GM19452 (cell line): ENCODE measurements around the gene GABRG3.
"Not testable (repeated sequence)": the region's sequence is repeated elsewhere in the genome, so short reads cannot be mapped to it uniquely, and the experiment has no call there.

Source experiments
- ATAC-seq: cut with Tn5 transposase; IDR thresholded peaks from one replicate; pipeline ENCODE4 v1.9.1; 2021; ENCODE audit not compliant: unreplicated experiment

GABRG3 gene

DNA sequence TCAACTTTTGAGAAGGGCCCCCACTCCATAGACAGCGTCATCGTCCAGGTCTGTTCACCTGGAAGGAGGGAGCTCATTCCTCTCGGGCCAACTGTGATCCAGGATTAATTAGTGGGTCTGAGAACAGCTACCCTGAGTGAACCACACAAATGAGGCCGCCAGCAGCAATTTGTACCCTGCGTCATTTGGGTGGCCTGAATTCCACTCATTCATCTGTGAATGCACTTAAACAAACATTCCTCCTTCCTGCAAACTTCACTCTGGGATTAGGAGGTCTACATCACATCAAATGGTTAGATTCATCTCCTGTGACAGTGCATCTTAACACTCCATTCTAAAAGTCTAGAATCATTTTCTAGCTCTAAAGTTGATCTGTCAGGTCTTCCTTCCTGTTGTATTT lies 201.8 kb downstream of the GABRG3 start:
- no peak for ATAC-seq

DNA sequence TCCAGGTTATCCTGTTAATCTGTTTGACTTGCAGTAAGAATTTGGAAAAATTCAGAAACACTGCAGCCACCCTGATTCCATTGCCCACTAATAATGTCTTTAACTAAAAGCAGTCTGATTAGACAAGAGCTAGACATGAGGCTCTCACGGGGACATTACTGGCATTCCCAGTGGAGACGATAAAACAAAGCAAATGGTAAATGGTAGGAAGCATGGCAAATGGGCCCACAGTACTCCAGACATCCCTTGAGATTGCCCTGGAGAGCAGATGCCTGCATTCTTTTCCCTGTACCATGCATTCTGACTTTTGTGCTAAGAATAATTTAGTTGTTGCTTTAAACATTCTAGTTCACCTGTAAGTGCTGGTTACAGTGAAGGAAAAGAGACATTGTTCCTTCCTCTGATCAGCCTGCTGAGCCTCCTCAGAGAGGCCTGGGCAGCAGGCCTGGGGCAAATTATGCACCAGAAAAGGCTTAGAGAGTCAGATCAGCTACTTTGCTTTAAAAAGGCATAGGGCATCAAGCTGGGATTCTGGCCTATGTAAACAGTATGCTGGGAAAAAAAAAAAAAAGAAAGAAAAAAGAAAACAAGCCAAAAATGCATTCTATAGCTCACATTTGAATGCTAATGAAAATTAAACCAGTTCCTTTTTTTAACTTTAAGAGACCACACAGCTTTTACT lies 204.6 kb downstream of the GABRG3 start:
- no peak for ATAC-seq

DNA sequence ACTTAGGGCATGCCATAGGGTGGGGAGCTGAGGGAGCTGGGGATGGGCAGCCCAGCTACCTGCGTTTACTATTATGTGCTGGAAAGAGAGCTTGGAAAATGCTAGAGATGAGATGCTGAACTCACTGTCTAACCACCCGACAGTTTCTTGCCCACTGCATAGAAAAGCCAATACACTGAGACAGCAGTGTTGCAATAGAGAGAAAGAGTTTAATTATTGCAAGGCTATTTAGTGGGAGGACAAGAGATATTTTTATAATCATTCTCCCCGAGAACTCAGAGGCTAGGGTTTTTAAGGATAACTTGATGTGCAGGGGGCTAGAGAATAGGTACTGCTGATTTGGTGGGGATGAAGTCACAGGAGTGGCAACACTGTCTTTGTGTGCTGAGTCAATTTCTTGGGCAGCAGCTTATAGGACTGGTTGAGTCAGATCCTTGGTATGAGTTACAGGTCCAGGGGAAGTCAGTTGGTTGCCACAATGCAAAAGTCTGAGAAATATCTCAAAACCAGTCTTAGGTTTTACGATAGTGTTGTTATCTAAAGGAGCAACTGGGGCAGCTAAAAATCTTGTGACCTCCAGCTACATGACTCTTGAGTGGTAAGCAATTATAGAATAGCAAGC lies 205.9 kb downstream of the GABRG3 start:
- ATAC-seq, result no peak

DNA sequence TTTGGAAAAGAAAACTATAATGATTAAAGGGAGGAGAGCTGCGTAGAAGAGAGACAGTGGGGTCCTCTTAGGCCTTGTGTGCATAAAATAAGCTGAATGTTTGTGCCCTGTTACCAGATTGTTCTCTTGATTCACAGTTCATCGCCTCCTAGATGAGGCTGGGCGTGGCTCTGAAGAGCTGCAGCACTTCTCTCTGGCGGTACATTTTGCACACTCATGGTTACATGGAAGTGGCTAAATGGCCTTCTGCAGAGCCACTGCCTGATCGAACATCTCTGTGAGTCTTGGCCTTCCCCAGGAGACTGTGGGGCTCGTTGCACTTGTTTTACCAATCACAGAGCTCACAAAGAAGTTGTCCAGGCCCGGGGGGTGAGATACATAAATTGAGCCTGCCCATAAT lies 208.8 kb downstream of the GABRG3 start:
- no peak for ATAC-seq

DNA sequence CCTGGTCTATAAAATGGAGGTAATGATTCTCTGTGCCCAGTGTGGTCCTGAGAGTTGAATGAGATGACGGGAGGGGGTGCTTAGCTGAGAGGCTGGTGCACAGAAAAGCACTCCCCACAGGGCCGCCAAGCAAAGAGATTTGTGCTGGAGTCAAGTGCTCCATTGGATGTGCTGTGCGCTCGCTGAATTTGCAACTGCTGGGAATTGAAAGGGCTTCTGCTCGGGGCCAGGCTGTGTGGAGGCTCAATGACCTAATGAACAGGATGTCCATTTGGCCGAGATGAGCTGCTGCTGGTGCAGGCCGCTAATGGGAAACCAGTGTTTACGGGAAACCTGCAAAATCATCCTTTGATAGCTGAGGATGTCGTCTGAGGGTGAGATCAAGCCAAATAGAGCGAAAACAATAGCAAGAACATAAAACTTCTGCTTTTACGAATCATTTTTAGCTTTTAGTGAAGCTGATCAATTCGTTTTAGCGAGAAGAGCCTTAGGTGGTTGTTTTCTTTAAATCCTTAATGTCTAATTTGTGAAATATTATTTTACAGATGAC lies 211.7 kb downstream of the GABRG3 start:
- ATAC-seq, result no peak

DNA sequence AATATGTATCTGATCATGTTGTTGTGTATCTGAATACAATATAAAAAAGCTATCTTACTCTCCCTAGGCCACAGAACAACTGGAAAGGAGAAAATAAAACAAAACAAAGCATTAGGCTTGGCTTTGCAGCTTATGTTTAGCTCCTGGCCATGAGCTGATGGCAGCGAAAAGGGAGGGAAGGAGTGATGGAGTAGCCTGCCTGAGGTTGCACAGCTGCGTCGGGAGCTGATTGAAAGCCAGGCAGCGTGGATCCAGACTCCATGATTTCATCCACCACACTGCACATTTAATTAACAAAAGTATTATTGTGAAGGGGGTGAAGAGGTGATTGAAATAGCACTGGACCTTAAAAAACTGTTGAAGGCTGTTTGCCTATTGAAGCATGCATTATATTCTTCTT lies 212.2 kb downstream of the GABRG3 start:
- no peak for ATAC-seq

DNA sequence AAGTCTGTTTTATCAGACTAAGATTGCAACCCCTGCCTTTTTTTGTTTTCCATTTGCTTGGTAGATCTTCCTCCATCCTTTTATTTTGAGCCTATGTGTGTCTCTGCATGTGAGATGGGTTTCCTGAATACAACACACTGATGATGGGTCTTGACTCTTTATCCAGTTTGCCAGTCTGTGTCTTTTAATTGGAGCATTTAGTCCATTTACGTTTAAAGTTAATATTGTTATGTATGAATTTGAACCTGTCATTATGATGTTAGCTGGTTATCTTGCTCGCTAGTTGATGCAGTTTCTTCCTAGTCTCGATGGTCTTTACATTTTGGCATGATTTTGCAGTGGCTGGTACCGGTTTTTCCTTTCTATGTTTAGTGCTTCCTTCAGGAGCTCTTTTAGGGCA lies 220.5 kb downstream of the GABRG3 start:
- not testable (repeated sequence) for ATAC-seq

DNA sequence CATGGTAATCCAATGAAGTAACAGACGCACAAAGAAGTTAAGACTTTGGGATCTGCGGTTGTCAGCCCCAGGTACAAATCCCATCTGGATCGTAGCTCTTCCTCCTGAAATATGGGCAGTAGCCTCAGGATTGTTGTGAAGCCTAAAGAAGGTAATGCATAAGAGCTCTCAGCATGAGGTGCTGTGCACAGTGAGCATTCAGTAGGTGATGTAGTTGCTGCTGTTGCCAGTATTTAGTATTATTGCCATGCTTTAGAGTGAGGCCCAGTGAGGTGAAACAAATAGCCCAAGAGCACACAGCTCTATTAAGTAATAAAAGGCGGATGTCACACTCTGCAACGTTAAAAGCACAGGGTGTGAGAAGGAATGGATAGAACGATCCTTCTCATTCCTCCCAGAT lies 225.7 kb downstream of the GABRG3 start:
- no peak for ATAC-seq

DNA sequence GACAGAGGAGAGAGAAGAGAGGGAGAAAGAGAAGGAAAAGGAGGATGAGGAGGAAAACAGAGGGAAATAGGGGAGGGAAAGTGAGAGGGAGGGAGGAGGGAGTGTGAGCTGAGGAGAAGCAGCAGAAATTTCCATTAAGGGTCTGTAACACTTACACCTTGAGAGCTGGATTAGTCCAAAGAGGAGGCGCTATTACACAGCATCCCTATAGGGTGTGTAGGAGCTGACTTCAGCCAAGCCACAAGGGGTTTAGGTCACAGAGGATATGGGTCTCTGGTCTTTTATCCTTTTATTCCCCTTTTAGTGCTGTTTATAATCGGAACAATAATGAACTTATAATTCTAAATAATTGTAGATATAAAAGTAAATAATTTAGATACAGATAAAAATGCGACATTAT lies 230.4 kb downstream of the GABRG3 start:
- no peak for ATAC-seq

DNA sequence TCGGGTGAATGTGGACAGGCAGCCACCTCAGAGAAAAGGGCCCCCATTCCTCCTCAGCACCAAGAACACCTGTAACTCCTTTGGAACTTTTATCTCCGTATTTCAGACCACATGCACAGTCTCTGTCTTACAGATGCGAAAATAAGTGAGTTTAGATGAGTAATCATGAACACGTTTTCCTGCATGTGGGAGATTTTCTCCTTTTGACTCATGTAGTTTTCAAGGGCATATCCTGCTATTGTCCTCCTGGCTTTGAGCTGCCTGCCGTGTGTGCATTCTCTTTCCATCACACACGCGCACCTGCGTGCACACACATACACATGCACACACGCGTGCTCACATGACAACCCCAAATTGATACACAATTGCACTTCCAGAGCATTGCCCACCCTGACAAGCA lies 239.2 kb downstream of the GABRG3 start:
- ATAC-seq, result no peak

DNA sequence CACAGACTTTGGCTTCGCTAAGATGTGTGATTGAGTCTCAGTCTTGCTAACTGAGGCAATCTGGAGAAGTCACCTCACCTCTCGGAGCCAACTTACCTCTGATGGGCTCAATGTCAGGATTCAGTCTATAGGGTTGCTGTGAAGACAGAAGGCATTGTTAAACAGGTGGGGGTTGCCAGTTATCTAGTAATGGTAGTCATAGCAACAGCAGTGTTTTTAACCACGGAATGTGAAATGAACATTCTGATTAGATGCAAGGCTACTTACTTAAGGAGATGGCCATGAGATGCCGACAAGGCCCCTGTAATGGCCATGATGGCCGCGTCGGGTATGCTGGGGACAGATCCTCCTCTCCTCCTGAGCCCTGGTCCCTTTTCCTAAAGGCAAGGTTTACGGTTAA lies 243.1 kb downstream of the GABRG3 start:
- ATAC-seq, result no peak

DNA sequence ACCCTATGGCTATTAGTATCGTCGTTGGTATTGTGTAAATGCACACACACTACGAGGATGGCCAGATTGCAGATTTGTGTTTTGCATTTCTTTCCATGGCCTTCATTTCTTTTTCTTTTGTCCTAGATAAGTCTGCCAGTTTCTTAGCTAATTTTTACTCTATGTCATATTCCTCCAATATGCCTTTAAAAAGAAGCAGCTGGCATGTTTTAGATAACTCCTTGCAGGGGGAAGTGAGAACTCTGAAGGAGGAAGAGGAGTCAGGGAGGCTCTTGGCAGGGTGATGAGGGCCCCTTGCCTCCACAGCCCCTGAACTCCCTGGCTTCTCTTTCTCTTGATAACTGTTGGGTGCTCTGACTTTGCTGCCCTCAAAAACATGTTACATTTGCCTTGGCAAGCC lies 244.0 kb downstream of the GABRG3 start:
- no peak for ATAC-seq

DNA sequence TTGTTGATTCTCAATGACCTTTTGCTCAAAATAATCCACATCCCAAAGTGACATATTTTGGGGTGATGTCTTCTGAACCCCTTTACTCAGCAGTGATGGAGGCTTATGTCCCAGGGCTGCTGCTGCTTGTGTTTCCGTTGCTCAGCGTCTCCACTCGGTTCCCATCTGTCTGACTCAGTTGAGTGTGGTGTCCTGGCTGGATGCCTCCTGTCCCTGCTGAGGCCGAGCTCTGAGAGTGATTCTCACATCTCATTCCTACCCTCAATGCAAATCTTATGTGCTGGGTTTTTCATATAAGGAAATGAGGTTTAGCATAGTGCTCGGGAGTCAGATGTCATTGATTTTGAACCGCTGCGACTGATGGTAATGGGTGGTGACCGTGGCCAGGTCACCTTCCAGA lies 247.4 kb downstream of the GABRG3 start:
- no peak for ATAC-seq

DNA sequence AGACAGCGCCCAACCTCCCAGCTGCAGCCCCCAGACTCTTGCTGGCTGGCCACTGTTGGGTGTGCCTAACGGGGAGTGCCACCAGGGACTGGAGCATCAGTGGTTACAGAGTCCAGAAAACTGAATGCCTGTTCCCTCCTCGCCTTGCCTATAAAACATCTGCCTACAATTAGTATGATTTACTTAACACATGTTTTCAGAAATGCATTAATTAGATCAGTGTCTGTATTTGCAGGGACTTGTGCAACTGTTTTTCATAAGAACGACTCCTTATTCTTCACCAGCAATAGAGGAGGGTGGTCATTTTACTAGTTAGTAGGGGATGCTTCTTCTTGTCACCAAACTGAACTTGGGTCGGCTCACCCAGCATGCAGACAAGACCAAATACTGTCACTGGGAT lies 248.7 kb downstream of the GABRG3 start:
- ATAC-seq, result no peak

DNA sequence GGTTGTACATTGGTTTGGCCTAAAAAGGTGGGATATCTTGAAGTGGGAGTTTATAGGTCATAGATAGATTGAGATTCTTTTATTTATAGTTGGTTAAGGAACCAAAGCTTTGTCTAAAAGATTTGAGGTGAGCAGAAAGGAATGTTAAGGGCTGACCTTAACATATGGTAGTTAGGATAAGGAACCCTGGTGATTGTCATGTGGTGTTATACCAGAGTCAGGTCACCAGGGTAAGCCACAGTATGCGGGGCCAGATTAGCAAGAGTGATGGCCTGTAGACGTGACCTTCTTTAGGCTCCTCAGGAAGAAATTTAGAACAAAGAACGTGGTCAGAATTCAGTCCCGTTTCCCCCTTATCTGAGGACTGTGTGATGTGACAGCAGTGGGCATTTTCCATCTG lies 249.2 kb downstream of the GABRG3 start:
- no peak for ATAC-seq

DNA sequence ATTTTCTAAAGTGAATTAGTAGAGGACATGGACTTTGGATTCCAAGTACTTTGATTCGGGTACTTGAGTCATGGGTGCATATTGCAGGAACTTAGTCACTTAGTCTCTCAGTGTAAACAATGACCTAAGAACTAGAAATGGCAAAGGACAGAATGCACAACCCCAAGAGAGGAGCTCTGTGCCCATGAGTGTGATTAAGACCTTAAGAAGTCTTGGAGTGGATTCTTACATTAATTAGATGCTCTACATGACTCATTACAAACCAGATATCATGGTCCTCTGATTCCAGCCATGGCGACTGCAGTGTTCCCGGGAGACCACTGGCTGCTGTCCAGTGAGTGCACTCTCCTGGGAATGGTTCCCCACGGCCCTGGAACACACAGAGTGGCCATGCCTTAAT lies 251.5 kb downstream of the GABRG3 start:
- no peak for ATAC-seq

DNA sequence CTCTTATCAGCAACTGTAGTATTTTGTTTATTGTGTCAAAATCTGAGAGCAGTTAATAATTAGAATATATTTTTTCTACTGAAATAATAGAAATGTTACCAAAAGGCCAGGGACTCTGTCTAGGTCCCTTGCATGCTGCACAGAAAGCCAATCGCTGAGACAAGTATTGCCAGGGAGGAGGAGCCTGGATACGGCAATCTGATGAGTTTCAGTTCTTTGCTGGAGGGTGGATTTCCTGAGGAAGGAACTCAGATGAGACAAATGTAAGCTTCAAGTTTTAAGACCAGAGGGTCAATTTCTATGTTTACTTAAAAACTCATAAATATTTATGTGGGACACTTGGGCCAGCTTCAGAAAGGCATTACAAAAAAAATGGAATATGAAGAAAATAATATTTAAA lies 252.2 kb downstream of the GABRG3 start:
- no peak for ATAC-seq

DNA sequence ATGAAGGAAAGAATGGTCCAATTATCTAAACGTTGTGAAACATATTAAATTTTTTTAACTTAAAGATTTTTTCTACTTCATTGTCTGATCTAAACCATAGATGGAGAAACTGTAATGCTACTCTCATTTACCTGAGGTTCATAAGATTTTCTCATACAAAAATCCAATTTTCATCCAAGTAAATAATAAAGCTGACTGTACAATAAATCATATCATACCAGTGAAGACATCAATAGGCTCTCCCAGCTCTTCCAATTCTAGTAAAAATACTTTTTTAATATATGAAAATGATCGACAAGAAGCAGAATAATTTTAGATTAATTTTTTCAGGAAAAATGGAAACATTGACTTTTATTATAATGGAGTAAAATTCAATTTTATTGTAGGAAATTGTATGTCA lies 260.8 kb downstream of the GABRG3 start:
- ATAC-seq, result no peak

DNA sequence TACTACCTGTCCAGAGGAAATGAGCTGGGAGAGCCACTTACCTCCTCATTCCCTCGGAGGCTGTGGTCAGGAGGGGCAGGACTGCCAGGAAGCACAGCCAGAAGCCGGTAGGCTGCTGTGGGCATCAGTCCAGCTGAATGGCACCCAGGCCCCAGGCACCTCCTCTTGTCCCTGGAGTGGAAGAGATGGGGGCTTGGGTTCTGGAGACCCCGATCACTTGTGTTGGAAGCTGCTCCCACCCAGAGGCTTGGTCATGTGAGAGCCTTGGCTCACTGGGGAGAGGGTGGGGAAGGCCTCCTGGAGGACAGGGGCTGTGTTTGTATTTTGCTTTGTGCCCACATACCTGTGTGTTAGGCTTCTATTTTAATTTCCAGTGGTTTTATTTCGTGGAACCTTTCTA lies 261.9 kb downstream of the GABRG3 start:
- no peak for ATAC-seq

DNA sequence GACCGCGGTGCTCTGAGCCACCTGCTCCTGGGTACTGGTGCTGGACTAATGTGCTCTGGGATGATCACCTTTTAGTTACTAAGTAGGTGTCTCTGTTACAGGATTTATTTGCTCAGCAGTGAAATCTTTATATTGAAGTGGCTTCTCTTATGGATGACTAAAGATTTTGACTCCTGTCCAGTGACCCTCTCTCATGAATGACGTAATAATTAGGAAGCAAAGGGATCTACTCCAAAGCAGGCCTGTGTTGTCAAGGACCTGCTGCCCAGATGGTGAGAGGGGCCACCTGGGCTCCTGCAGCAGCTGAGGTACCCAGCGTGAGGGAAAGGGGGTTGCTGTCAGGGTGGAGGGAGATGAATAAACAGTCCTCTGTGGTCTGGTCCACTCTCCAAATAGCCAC lies 263.6 kb downstream of the GABRG3 start:
- ATAC-seq, result no peak

DNA sequence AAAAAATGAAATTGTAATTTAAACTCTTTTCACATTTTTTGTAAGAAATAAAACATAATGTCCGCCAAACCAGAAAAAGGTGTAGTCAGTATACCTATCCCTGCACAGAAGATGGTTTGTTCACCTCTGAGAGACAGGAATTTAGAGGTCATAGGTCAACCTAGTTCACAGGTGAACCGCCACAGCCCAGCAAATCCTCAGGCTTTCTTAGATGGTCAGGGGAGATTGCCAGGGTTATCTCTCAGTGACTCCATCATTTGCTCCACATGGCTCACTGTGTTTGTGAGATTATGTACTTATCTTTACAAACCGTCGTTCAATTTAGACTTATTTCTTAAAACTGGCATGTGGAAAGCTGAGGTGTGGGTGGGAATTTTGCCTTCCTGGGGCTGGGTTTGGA lies 264.2 kb downstream of the GABRG3 start:
- no peak for ATAC-seq

DNA sequence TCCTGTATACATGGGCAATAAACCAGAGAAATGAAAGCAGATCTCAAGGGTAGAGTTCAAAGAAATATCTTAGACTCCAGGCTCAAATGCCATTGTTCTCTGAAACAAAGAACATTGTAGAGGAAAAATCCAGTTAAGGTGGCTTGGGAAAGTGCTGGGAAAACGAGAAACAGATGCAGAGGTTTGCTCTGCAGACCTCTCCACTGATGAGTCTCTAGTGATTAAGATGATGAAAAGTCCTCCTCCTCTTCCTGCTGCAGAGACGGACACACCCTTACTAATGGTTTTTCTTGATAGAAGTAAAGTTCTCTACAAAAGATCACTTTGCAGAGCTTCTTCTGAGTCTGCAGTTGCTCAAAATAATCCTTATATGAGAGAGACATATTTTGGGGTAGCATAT lies 264.7 kb downstream of the GABRG3 start:
- no peak for ATAC-seq
